Left forelimb (tissue), 1 donor: ENCODE measurements around the gene LGALS4.
"Not testable (repeated sequence)": the region's sequence is repeated elsewhere in the genome, so short reads cannot be mapped to it uniquely, and the experiment has no call there.

Experiments
- DNase-seq: peaks from one replicate; pipeline ENCODE4 v3.0.0-alpha.2; 2018; ENCODE audit warnings: low spot score

Gene LGALS4

DNA sequence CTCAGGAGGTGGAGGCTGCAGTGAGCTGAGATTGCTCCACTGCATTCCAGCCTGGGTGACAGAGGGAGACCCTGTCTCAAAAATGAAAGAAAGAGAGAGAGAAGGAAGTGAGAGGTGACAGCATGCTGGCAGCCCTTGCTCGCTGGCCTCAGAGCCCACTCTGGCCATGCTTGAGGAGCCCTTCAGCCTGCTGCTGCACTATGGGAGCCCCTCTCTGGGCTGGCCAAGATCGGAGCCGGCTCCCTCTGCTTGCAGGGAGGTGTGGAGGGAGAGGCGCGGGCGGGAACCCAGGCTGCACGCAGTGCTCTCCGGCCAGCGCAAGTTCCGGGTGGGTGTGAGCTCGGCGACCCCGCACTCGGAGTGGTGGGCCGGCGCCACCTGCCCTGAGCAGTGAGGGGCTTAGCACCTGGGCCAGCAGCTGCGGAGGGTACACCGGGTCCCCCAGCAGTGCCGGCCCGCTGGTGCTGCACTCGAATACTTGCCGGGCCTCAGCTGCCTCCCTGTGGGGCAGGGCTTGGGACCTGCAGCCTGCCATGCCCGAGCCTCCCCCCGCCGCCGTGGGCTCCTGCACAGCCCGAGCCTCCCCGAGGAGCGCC, 8.6 kb upstream of the LGALS4 start:
- DNase-seq = not testable (repeated sequence)

GRCh38 chr19:38819231-38819920, 6.6 kb upstream of the LGALS4 start:
- no peak for DNase-seq

GRCh38 chr19:38817081-38817480, 4.3 kb upstream of the LGALS4 start:
- DNase-seq = no peak

- DNase-seq = no peak
Measured at GRCh38 chr19:38816131-38816750, 3.5 kb upstream of the LGALS4 start.

DNA sequence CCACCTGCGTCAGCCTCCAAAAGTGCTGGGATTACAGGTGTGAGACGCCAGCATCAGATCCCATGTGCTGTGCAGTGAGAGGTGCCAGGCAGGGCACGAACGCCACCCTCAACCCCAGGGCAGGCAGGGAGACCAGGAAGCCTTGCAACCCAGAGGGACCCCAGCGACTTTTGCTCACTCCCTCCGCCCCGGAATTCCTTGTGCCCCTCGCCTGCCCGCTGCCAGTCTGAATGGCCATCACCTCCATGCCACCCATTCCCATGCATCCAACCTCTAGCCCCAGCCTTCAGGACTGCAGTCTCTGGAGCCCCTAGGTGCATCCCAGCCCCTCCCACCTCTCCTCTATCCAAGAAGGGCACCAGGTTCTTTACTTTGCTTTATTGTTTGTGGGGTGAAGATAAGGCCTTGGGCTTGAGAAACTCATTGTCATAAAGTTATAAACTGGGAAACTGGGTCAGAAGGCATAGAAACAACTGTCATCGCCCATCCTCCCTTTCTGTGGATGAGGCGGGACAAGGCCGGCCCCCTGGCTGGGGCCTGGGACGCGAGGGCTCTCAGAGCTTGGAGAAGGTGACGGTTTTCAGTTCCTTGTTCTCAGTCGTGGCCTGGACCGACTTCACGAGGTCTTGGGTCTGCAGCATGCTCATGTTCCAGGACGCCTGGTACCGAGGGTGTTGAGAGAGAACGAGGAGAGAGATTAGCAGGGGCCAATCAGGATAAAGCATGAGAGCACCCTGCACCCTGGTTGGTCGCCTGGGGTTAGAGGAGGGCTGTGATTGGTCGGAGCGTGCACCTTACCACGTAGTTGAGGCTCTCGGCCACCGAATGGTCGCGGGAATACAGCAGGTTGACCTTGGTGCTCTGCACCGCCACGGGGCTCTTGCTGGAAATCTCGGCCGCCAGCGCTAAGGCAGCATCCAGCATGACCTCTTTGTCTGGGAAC, 2.6 kb upstream of the LGALS4 start:
- no peak for DNase-seq

- DNase-seq = not testable (repeated sequence)
Measured at GRCh38 chr19:38813932-38814331, 1.2 kb upstream of the LGALS4 start.

DNA sequence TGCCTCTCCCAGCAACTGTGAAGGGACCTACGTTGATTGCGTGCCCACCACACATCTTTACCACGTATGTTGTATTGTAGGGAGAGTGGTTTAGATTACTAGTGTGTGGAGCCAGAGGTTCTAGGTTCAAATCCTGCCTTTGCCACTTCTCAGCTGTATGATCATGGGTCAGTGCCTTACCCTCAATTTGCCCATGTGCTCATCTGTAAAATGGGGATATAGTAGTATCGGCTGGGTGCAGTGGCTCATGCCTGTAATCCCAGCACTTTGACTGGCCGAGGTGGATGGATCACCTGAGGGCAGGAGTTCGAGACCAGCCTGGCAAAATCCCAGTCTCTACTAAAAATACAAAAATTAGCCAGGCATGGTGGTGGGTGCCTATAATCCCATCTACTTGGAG, 578 bp upstream of the LGALS4 start:
- DNase-seq = no peak

DNA sequence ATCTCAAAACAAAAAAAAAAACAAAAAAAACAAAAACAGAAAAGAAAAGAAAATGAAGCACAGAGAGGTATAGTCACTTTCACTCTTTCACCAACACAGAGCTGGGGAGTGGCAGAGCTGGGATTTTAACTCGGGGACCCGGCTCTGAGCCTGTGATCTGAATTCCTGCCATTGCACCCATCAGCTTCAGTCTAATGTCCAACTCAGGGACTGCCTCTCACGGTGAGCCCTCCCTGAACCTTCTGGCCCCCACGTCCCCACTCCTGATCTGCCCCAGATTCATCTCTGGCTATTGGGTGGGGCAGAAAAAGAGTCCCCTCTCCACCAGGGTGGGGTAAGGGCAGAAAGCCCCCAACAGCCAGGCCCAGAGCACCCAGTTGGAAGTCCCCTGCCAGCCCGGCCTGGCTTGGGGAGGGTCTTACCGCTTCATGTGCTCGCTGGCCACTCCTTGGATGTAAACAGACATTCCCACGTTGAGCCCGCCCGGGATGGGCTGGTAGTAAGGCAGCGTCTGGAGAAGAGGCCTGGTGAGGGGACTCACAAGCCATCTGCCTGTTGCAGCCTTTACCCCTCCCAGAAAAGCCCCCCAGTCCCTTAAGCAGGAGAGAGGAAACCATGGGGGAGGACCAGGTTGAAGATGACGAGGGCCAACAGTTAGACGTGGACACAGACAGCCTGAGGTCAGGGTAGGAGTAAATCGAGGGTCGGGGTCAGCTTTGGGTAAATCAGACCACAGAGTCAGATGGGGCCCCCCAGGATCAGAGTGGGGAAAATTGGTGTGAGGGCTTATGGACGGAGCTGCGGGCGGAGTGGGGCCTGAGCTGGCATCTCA, 520 bp downstream of the LGALS4 start:
- DNase-seq = no peak

DNA sequence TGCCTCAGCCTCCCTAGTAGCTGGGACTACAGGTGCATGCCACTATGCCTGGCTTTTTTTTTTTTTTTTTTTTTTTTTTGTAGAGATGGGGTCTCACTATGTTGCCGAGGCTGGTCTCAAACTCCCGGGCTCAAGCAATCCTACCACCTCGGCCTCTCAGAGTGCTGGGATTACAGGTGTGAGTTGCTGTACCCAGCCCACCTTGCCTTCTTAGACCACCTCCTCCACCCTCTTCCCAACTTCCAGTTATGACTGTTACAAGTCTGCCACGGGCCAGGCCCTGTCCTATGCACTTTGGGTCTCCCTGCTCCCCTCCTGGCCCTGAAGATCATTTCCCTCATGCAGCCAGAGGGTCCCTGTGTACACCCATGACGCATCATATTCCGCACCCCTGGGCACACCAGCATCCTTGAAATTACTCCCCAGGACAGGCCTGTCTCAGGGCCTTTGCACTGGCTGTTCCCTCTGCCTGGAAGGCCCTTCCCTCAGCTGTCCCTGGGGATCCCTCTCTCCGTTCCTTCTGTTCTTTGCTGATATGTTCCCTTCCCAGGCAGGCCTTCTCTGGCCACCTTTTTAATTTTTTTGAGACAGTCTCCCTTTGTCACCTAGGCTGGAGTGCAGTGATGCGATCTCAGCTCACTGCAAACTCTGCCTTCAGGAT, 3.0 kb downstream of the LGALS4 start:
- no peak for DNase-seq

- no peak for DNase-seq
Measured at GRCh38 chr19:38808741-38809140, 4.0 kb downstream of the LGALS4 start.

GRCh38 chr19:38807374-38808098, 5.2 kb downstream of the LGALS4 start:
- DNase-seq = not testable (repeated sequence)

GRCh38 chr19:38806371-38806770, 6.4 kb downstream of the LGALS4 start:
- no peak for DNase-seq

- DNase-seq = no peak
Measured at GRCh38 chr19:38805180-38805579, 7.6 kb downstream of the LGALS4 start.

- DNase-seq = no peak
Measured at GRCh38 chr19:38803543-38803942, 9.2 kb downstream of the LGALS4 start.

DNA sequence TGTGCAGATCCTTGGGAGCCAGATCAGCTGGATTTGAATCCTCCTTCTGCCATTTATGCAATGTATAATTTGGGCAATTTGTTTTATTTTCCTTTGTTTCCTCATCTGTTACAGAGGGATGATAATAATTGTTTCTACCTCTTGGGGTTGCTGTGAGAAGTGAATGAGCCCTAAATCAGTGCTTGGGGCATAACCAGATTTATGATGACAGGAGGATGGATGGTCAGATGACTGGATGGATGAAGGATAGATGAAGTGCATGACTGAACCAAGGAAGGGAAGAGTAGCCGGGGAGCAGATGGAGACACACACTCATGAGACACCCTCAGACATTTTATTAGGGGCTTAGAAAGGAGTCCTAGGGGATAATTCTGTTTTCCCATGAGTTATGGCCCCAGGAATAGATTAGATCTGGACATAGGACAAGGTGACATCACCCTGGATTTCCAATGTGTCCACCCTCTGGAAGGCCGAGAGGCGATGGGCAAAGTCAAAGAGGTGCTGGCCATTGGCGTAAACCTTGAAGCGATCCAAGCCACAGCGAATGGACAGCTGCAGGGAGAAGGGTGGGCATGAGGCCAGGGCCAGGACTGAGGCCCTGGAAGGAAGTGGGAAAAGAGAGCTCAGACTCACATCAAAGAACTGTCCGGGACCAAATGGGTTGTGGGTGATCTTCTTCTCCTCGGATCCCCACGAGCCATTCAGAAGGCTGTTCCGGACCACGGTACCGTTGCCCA, 11.2 kb downstream of the LGALS4 start:
- no peak for DNase-seq

- DNase-seq = no peak
Measured at GRCh38 chr19:38800577-38801347, 12.0 kb downstream of the LGALS4 start.

GRCh38 chr19:38799104-38799503, 13.6 kb downstream of the LGALS4 start:
- no peak for DNase-seq

GRCh38 chr19:38797781-38798180, 15.0 kb downstream of the LGALS4 start:
- not testable (repeated sequence) for DNase-seq

DNA sequence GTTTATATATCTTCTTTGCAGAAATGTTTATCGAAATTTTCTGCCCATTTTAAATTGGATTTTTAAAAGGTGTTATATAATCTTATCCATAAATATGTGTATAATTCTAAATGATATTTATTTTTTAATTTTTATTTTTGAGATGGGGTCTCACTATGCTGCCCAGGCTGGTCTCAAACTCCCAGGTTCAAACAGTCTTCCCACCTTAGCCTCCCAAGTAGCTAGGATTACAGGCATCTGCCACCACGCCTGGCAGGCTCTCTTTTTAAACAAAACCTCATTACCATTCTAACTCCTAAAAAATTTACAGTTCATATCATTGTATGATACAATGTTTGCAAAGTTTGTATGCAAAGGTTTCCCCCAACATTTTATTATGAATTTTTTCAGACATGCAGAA, 16.6 kb downstream of the LGALS4 start:
- no peak for DNase-seq
